GF-D8 (cell line): Measurements from ENCODE around the gene SIX1.

Experiments
- DNase-seq: peaks from one replicate; lab custom pipeline; 2025; lab: John Stamatoyannopoulos, UW

SIX1 gene

GRCh38 chr14:60655119-60655897 is 6.0 kb upstream of the SIX1 start:
- no peak for DNase-seq

GRCh38 chr14:60654334-60654821 is 5.1 kb upstream of the SIX1 start:
- DNase-seq, result no peak

DNA sequence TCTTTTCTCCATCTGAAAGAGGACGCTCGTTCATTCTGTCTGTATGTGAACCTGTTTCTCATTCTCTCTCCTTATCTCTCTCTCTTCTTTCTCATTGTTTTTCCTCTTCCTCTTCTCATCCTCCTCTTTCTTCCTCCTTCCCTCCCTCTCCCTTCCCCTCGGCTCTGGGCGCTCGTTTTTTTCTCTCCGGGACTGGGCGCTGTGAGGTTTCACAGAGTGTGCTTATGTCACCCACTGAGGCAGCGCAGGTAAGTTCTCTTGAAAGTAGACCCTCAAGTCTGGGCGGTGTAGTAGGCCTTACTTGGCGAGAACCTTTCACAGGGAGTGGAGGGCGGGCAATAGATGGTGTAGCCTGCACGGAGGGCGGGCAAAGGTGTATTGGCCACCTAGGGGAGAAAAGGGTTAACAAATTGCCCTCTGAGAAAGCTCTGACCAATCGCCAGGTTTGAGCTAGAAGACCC is 4.5 kb upstream of the SIX1 start:
- no peak for DNase-seq

- DNase-seq, result no peak
These were observed 3.7 kb upstream of the SIX1 start for GRCh38 chr14:60652674-60653651.

- DNase-seq, result no peak
These were observed 2.8 kb upstream of the SIX1 start for GRCh38 chr14:60651796-60652673.

- DNase-seq, result no peak
These were observed 2.0 kb upstream of the SIX1 start for GRCh38 chr14:60651086-60651795.

GRCh38 chr14:60650373-60650961 is 1.2 kb upstream of the SIX1 start:
- no peak for DNase-seq

- DNase-seq, result no peak
These were observed 647 bp upstream of the SIX1 start for GRCh38 chr14:60649875-60650372.

DNA sequence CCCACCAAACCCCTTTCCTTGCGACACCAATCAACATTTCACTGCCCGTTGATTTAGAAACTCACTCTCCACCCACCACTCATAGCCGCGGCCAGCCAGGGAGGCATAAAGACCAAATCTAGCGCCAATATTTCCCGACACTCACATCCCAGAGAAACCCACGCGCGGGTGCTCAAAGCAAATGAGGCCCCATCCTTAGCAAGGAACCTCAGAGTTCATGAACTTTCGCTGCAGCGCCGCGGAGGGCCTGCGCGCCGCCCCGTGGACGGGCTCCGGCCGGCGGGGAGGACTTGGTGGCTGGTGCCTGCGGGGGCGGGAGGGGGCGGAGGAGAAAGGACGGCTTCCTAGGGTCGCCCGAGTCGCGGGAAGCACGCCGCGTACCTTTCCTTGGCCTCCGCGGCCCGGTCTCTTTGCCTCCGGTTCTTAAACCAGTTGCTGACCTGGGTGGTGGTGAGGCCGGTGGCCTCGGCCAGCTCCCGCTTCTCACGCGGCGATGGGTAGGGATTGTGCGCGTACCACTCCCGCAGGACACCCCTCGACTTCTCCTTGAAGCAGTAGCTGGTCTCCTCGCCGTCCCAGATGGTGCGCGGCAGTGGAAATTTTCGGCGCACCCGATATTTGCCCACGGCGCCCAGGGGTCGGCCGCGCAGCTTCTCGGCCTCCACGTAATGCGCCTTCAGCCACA is 886 bp downstream of the SIX1 start:
- DNase-seq, result no peak

GRCh38 chr14:60647837-60648248 is 1.4 kb downstream of the SIX1 start:
- no peak for DNase-seq

GRCh38 chr14:60647081-60647836 is 2.0 kb downstream of the SIX1 start:
- DNase-seq, result no peak

DNA sequence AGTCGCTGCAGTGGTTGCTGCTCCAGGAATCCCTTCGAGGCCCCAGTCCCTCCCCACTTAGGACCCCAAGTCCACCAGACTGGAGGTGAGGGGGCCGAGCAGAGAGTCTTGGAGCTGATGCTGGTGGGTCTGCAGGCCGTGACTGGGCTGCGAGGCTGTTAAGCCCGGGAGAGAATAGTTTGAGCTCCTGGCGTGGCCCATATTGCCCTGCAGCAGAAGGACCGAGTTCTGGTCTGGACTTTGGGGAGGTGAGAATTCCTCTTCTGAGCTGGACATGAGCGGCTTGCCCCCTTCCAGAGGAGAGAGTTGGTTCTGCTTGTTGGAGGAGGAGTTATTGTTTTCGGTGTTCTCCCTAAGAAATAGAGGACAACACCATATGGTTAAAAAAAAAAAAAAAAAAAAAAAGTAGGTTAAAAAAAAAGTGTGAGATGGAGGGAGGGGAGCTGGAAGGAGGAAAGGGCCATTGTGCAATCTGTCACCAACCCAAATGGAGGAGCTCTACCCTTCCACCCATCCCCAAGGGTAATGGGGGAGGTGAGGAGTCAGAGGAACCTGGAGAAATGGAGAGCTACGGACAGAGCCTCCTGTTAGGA is 3.0 kb downstream of the SIX1 start:
- DNase-seq, result no peak

DNA sequence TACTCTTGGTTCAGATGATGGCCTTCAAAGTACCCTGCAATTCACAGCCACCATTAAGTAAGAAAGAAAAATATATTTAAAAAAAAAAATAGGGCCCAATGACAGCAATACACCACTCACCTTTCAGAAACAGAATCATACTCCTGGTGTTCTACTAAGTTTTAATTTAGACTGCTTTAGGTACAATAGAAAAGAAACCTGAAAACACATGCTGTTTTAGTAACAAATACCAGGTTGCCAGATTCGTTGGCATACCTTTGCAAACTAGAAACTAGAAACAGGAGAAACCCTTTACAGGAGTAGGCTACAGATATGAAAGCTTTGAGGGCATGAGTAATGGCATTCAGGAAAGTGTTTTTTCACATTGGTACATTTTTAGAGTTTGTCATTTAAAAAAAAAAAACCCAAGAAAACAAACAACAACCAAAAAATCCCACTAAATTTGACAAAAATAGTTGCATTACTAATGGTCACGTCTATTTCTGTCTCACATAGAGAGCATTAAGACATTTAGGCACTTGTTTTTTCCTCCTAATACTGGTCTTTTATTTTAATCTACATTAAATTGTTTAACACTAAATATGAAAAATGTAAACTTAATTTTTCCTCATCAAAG is 4.0 kb downstream of the SIX1 start:
- no peak for DNase-seq

DNA sequence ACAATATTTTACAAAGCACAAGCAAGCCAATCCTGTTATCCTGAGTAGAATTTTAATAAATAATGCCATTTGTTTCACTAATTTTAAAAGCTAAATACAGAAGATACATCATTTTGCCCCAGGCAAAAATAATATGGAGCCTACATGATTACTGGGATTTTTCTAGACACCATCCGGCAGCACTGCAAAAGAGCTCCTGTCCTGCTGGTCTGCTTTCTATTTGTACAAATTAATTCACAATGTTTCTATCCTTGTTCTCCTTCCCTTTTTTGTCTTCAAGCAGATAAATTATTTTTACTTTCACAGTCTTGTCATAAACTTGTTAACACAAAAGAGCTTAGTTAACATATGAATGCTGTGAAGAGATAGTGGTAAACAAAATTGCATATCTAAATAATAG is 4.6 kb downstream of the SIX1 start:
- no peak for DNase-seq

- DNase-seq, result no peak
These were observed 5.6 kb downstream of the SIX1 start for GRCh38 chr14:60643463-60644314.

DNA sequence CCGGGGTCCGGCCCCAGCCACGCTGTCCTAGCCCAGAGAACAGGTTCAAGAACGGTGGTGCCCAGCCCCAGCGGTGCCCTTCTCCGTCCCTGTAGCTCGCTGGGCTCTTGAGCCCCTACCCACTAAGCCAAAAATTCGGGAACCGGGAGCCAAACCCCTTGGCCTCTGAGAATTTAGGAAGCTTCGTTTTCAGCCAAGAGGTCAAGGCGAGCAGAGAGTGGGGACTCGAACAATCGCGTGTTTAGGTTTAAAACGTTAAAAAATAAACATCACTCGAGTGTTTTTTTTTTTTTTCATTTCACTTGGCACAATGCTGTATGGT is 6.2 kb downstream of the SIX1 start:
- DNase-seq, result no peak
